Measurements from ENCODE around the gene PBRM1. TPM values are rescaled to one million over a fixed set of nuclear protein-coding genes. Genes with fewer than 3 reads are reported as not detected.

The PBRM1 gene
- total RNA-seq, 1 donor: 74.3 TPM

DNA sequence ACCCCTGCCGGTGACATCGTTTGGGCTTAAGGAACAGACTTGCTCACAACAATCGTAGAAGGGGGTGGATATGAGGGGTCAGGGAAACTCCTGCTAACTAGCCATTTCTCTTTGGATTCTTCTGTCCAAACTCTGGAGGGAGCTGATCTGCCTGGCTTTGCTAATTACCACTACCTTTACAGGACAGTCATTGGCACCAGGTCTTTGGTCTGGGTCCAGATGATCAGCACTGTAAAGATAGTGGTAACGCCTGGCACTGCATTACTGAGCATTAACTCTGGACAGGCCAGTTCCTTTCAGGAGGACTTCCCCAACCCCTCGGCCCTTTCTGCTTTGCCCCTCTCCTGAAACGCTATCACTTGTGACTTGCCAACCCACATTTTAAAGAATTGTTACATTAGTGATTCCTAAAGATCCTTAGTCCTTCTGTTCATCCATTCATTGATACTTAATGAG is 148.5 kb downstream of the PBRM1 start:
- no peak for DNase-seq (ENCODE audit: low read depth)
- H3K4me3 ChIP-seq (ENCODE audit: low read depth, low read length): peak overlapping the region; percentile 83
- TF ChIP-seq, protein P1, sequence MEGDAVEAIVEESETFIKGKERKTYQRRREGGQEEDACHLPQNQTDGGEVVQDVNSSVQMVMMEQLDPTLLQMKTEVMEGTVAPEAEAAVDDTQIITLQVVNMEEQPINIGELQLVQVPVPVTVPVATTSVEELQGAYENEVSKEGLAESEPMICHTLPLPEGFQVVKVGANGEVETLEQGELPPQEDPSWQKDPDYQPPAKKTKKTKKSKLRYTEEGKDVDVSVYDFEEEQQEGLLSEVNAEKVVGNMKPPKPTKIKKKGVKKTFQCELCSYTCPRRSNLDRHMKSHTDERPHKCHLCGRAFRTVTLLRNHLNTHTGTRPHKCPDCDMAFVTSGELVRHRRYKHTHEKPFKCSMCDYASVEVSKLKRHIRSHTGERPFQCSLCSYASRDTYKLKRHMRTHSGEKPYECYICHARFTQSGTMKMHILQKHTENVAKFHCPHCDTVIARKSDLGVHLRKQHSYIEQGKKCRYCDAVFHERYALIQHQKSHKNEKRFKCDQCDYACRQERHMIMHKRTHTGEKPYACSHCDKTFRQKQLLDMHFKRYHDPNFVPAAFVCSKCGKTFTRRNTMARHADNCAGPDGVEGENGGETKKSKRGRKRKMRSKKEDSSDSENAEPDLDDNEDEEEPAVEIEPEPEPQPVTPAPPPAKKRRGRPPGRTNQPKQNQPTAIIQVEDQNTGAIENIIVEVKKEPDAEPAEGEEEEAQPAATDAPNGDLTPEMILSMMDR (IDR thresholded peaks at IDR 0.05; ENCODE audit: insufficient read depth, low read depth, low read length): no peak

DNA sequence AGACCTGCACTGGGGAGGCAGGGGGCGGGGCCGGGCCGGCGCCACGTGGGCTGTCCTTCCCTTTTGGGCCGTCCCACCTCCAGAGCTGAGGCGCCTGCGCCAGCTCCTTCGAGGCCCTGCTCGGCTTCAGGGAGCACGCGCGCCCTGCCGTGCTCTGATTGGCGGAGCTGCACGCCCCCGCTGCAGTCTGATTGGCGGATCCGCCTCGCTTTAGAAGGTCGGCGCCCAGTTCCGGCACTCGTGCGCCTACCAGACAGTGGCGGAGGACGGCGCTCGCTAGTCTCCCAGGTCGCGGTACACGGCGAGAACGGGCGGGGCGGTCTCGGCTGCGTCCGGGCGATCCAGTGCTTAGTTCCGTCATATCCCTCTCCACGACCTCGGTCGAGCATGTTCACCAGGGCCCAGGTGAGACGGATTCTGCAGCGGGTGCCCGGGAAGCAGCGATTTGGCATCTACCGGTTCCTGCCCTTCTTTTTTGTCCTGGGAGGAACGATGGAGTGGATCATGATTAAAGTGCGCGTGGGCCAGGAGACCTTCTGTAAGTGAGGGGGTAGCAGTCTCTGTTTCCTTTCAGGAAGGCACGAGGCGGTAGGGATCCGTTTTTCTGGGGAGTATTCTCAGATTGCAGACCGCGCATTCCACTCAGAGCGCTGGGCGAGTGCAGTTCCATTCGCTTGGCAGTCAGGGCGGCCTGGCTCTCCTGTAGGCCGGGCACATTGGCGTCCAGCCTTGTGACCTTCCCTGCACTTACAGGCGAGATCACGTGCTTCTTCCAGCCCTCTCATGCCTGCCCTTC is 149.1 kb downstream of the PBRM1 start, which contains the start of gene UQCC5:
TSS of gene UQCC5 (plus strand) at position 237 of the 796 bp plus-strand sequence. CDS start at position 388, 151 bp downstream.
- peak within 1 kb of the TSS; percentile 83 for H3K4me3 ChIP-seq (ENCODE audit: low read depth, low read length)
- TF ChIP-seq, protein P1 (IDR thresholded peaks at IDR 0.05; ENCODE audit: insufficient read depth, low read depth, low read length): no peak
- DNase-seq (ENCODE audit: low read depth): peak; percentile 99

DNA sequence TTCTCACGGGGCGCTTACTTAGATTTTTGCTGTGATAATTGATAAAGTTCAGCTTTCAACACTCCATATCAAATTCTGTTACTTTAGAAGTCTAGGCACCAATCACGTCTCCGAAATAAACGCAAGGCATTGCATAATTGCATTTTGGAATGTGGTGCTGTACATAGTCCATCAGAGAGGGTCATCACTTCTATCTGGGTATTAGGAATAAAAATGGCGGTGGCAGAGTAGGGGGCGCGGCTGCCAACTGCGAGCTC is 149.7 kb downstream of the PBRM1 start:
- H3K4me3 ChIP-seq (ENCODE audit: low read depth, low read length): peak overlapping the region; percentile 7
- TF ChIP-seq, protein P1 (IDR thresholded peaks at IDR 0.05; ENCODE audit: insufficient read depth, low read depth, low read length): no peak
- no peak for DNase-seq (ENCODE audit: low read depth)

DNA sequence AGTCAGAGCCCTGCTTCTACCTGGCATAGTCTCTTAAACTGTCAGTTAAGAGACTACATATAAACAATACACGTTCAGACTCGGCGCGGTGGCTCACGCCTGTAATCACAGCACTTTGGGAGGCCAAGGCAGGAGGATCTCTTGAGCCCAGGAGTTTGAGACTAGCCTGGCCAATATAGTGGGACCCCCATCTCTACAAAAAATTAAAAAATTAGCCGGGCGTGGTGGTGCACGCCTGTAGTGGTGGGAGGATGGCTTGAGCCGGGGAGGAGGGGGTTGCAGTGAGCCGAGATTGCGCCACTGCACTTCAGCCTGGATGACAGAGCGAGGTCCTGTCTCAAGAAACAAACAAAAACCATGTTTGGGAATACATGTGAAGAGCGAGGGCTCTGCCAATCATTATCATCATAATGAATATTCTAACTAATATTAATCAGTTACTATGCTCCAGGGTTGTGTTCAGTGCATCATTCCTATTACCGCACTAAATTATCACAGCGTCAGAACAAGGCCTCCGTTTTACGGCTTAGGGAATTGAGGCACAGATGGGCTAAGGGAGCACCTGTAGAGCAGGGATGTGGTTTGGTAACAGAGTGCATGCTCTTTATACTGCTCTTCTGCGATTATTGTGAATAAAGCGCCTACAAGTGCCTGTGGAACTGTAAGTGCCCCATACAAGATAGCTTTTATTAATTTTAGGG is 150.2 kb downstream of the PBRM1 start:
- no peak overlapping the region for H3K4me3 ChIP-seq (ENCODE audit: low read depth, low read length)
- no peak for DNase-seq (ENCODE audit: low read depth)
- TF ChIP-seq, protein P1 (IDR thresholded peaks at IDR 0.05; ENCODE audit: insufficient read depth, low read depth, low read length): no peak

DNA sequence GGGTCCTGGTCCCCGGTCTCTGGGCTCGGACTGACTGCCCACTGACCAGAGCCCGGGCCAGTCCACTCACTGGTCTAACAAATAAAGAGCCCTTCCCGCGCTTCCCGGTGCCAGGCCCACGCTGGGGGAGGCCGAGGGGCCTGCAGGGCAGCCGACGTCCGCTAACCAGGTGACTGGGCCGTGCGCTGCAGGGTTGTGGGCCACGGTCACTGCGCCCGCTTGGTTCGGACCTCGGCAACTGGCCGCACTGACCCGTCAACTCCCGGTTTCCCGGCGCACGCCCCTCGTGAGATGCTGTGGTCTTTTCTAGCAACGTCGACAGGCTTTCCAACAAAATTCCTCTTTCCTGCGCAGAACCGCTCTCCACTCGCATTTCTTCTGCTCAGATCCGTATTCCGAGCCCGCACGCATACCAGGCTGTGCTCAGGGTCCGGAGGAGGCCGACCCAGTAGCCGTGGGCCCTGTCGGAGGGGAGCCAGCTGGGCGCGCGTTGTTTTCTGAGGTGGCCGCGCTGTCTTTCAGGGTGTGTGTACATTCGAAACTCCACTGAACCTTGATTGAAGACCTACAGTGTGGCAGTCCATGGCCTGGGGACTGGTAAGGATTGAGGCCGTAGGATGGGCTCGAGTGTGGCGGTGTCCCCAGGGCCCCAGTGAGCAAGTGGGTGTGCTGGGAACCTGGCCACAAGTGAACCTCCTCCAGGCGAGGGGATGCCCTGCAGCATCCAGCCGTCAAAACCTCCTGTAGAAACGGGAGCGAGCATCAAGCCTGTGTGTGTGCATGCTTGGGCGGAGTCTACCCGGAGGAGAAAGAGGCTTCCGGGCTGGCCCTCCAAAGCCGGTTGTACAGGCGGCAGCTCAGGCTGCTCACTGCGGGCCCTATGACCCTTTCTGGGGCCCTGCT is 151.2 kb downstream of the PBRM1 start:
- TF ChIP-seq, protein P1 (IDR thresholded peaks at IDR 0.05; ENCODE audit: insufficient read depth, low read depth, low read length): no peak
- peak; percentile 41 for DNase-seq (ENCODE audit: low read depth)
- peak overlapping the region; percentile 64 for H3K4me3 ChIP-seq (ENCODE audit: low read depth, low read length)

DNA sequence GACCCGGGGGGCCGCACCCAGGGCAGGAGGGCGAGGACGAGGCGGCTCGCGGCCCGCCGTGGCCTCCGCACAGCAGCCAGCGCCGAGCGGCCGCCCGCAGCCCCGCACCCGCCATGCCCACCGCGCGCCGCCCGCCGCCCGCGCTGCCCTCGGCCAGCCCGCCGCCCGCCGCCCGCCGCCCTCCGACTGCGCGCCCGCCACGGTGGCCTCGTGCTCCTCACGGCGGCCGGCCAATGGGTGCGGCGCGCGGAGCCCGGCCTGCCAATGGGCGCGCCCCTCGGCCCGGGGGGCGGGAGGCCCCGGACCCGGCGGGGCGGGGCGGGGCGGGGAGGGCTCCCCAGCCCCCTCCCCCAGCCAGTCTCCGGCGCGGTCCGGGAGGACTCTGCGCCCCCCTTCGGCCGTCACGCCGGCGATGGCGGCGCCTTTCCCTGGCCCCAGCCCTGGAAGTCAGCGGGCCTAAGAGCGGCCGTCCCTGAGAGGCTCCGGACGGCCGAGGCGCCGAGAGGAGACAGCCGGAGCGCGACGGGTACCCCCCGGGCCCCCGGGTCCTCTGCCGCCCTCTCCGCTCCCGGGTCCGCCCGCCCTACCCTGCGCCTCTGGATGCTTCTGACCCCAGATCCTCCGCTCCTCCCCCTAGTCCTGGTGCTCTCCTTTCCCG is 152.0 kb downstream of the PBRM1 start, which contains the start of gene NT5DC2:
TSS of gene NT5DC2 (minus strand) at position 235 of the 658 bp plus-strand sequence. CDS start at position 115, 120 bp downstream.
- TF ChIP-seq, protein P1 (IDR thresholded peaks at IDR 0.05; ENCODE audit: insufficient read depth, low read depth, low read length): no peak
- H3K4me3 ChIP-seq (ENCODE audit: low read depth, low read length): peak within 1 kb of the TSS; percentile 76
- peak; percentile 73 for DNase-seq (ENCODE audit: low read depth)
